Natural killer cell (primary cell): ENCODE results near the gene RNASEH2B. TPM values are rescaled to one million over a fixed set of nuclear protein-coding genes. Genes with fewer than 3 reads are reported as not detected.

Experiments used
- ATAC-seq, 3 donors: fragments of 150-1000 bp in 2 of 3; fragments of 200-7000 bp in 1 of 3; cut with Tn5 transposase; 1 replicate in 1 of 3; 2 replicates in 2 of 3; pipeline ENCODE4 v1.10.0; 2021; ENCODE audit warnings: mild to moderate bottlenecking in 2 of 3, moderate library complexity in 2 of 3
- DNase-seq, 2 donors: peaks; one replicate each; pipeline versions ENCODE4 v3.0.0 to v3.0.0-alpha.2; 2013 to 2021; ENCODE audit warnings: mixed read lengths in 1 of 2
- H3K27ac ChIP-seq: one replicate; pipeline ENCODE4 v1.5.1; 2013; ENCODE audit warnings: mild to moderate bottlenecking, low read length
- H3K27me3 ChIP-seq: one replicate; pipeline ENCODE4 v1.6.1; 2013; ENCODE audit warnings: low read length; ENCODE audit not compliant: control insufficient read depth, insufficient read depth
- H3K36me3 ChIP-seq: one replicate; pipeline ENCODE4 v1.6.1; 2013; ENCODE audit warnings: low read length; ENCODE audit not compliant: control insufficient read depth, insufficient read depth
- H3K4me1 ChIP-seq: one replicate; pipeline ENCODE4 v1.6.1; 2013; ENCODE audit warnings: low read length; ENCODE audit not compliant: control insufficient read depth, insufficient read depth
- H3K4me3 ChIP-seq: one replicate; pipeline ENCODE4 v1.5.1; 2013; ENCODE audit warnings: low read length
- H3K9me3 ChIP-seq: one replicate; pipeline ENCODE4 v1.6.1; 2013; ENCODE audit warnings: low read length; ENCODE audit not compliant: control insufficient read depth, insufficient read depth
- H3K27ac Mint-ChIP-seq, 2 donors: one replicate each; pipeline ENCODE4 v1.8.0; 2022; ENCODE audit warnings: mild to moderate bottlenecking in 2 of 2, mixed read lengths in 2 of 2, moderate library complexity in 1 of 2
- H3K27me3 Mint-ChIP-seq, 2 donors: one replicate each; pipeline ENCODE4 v1.8.0; 2022; ENCODE audit warnings: low read depth in 2 of 2, mixed read lengths in 2 of 2
- H3K36me3 Mint-ChIP-seq: one replicate; pipeline ENCODE4 v1.8.0; 2022; ENCODE audit warnings: mixed read lengths
- H3K4me1 Mint-ChIP-seq, 2 donors: one replicate each; pipeline ENCODE4 v1.8.0; 2022; ENCODE audit warnings: mixed read lengths in 2 of 2
- H3K4me3 Mint-ChIP-seq: one replicate; pipeline ENCODE4 v1.8.0; 2022; ENCODE audit warnings: mild to moderate bottlenecking, moderate library complexity, mixed read lengths
- H3K9me3 Mint-ChIP-seq, 2 donors: one replicate each; pipeline ENCODE4 v1.8.0; 2022; ENCODE audit warnings: mixed read lengths in 2 of 2
- WGBS: methylation state at CpG from one replicate; pipeline ENCODE4 v1.1.7; 2013; ENCODE audit warnings: missing lambda C conversion rate; ENCODE audit not compliant: insufficient coverage; 5-methylcytosine and 5-hydroxymethylcytosine counted together
- intact Hi-C: fragments of 100-400 bp; cut with micrococcal nuclease; formaldehyde crosslinking; loops from one replicate; pipeline ENCODE4 v1.14.2; 2022
- total RNA-seq, 4 donors: library from RNA; stranded (reverse); fragments of 120-200 nt in 1 of 4; gene quantifications; one replicate each; pipeline versions ENCODE4 v1.2.3 to v1.2.4, GENCODE V29; 2013 to 2022
- TF ChIP-seq, protein P1 (sequence below): fragments of 200-600 bp; IDR thresholded peaks from one replicate; pipeline ENCODE4 v1.8.0; 2022; ENCODE audit warnings: antibody characterized with exemption

RNASEH2B gene
- total RNA-seq, 3 donors from 2014 or later (not counting 1 experiment from before 2014, with no cell fraction given): 57.9 to 68.7 (median 64.8) TPM

DNA sequence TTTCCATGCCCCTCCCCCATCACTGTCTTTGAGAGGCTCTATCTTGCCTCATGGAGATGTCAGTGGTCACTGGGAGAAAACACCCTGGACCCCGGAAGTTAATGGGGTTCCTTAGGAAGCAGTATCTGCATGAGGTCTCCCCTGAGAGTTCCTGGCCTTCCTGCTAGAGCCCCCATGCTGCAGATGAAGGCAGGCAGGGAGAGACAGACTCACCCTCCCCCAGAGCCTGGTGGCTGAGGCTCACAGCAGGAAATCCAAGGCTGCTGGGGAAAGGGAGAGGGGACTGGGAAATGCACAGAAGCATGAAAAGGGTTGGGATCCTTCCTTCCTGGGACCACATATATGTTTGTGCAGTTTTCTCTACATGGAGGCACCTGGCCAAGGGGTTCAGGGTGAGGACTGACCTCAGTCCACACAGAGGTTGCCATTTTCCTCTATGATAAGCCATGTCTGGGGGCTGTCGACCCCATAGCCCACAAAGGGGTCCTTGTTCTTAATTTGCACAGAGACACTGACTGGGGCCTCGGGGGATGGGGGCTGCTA, 95.4 kb downstream of the RNASEH2B start:
- no peaks in the 10 kb centered on the region for H3K4me1 Mint-ChIP-seq
- no peak for ATAC-seq
- intact Hi-C loops: no loop called here
- no peaks in the 10 kb centered on the region for H3K9me3 Mint-ChIP-seq
- Histone ChIP-seq H3K36me3 (no peaks in the 10 kb centered on the region), H3K4me1 (no peaks in the 10 kb centered on the region), H3K9me3 (no peaks in the 10 kb centered on the region), H3K27ac (no peak overlapping the region), H3K4me3 (no peak overlapping the region), H3K27me3 (no peaks in the 10 kb centered on the region)
- 76% methylated on average over 3 of the region's 3 CpGs for WGBS
- H3K36me3 Mint-ChIP-seq: no peaks in the 10 kb centered on the region
- peaks cover 10 to 14% of the 10 kb centered on the region in 2 donors for H3K27me3 Mint-ChIP-seq
- H3K27ac Mint-ChIP-seq: no peak overlapping the region
- no peak overlapping the region for H3K4me3 Mint-ChIP-seq
- TF ChIP-seq, protein P1, sequence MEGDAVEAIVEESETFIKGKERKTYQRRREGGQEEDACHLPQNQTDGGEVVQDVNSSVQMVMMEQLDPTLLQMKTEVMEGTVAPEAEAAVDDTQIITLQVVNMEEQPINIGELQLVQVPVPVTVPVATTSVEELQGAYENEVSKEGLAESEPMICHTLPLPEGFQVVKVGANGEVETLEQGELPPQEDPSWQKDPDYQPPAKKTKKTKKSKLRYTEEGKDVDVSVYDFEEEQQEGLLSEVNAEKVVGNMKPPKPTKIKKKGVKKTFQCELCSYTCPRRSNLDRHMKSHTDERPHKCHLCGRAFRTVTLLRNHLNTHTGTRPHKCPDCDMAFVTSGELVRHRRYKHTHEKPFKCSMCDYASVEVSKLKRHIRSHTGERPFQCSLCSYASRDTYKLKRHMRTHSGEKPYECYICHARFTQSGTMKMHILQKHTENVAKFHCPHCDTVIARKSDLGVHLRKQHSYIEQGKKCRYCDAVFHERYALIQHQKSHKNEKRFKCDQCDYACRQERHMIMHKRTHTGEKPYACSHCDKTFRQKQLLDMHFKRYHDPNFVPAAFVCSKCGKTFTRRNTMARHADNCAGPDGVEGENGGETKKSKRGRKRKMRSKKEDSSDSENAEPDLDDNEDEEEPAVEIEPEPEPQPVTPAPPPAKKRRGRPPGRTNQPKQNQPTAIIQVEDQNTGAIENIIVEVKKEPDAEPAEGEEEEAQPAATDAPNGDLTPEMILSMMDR: no peak
- DNase-seq: no peak

DNA sequence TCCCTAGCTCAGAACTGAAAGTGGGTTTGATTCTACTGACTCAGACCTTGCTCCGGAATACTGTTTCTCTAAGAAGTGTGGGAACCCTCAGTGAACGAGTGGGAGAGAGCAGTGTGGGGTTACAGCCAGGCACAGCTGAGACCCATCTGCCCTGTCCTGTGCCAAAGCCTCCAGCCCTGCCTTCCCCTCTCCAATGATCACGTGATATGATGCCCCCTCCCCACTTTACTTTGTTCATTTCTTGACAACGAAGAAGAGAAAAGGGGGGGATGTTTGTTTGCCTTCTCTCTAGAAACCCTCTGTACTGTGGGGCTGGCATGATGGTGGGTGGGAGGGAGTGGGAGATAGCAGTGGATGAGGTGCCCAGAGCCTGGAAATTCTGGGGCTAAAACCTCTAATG, 96.0 kb downstream of the RNASEH2B start:
- Mint-ChIP-seq H3K27ac (no peak overlapping the region), H3K27me3 (peaks cover 10 to 14% of the 10 kb centered on the region in 2 donors), H3K4me3 (no peak overlapping the region), H3K4me1 (no peaks in the 10 kb centered on the region), H3K9me3 (no peaks in the 10 kb centered on the region), H3K36me3 (no peaks in the 10 kb centered on the region)
- Histone ChIP-seq H3K4me1 (no peaks in the 10 kb centered on the region), H3K9me3 (no peaks in the 10 kb centered on the region), H3K36me3 (no peaks in the 10 kb centered on the region), H3K27me3 (no peaks in the 10 kb centered on the region), H3K4me3 (no peak overlapping the region), H3K27ac (no peak overlapping the region)
- TF ChIP-seq, protein P1: no peak
- 88% methylated on average over 2 of the region's 4 CpGs for WGBS
- no peak for ATAC-seq
- intact Hi-C loops: no loop called here
- no peak for DNase-seq

Other genes with a start within 250 kb of the RNASEH2B start
- under 1 TPM in 1 of 3 donors, not detected in 2; 0.20 TPM for gene DLEU7, start 66.1 kb upstream of the RNASEH2B start, total RNA-seq
- not detected for gene C13orf42, start 201.5 kb downstream of the RNASEH2B start, total RNA-seq